GM12801 (cell line): ENCODE data around the gene NELFB.

Source experiments
- TF ChIP-seq, protein P1 (sequence below): IDR thresholded peaks from one replicate; pipeline ENCODE4 v1.5.1; 2011; ENCODE audit warnings: control low read depth; ENCODE audit not compliant: insufficient read length; ENCODE audit errors: extremely low read depth

Gene NELFB

DNA sequence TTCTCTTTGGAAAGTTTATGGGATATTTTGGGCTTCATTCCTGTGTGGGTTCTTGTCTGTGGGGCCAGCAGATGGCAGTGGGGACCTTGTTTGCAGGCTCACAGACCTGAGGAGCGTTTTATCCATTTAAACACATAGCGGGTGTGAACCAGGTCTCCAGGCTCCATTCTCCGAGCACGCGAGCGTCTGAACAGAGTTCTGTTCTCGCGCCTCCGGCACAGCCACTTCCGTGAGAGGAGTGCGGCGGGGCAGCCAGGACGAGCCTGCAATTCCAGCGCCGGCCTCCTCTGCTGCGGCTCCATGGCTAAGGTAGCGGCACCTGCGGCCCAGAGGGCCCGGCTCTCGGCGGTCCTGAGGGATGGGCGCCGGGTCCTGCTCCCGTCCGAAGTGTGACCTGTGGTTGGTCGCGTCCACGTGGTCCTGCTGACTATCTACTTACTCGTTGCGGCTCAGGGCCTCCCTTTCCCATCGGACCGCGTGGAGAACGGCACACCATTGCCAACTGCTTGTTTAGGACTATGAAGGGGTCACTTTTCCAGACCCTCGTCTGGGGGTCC is 39.6 kb downstream of the NELFB start:
- TF ChIP-seq, protein P1, sequence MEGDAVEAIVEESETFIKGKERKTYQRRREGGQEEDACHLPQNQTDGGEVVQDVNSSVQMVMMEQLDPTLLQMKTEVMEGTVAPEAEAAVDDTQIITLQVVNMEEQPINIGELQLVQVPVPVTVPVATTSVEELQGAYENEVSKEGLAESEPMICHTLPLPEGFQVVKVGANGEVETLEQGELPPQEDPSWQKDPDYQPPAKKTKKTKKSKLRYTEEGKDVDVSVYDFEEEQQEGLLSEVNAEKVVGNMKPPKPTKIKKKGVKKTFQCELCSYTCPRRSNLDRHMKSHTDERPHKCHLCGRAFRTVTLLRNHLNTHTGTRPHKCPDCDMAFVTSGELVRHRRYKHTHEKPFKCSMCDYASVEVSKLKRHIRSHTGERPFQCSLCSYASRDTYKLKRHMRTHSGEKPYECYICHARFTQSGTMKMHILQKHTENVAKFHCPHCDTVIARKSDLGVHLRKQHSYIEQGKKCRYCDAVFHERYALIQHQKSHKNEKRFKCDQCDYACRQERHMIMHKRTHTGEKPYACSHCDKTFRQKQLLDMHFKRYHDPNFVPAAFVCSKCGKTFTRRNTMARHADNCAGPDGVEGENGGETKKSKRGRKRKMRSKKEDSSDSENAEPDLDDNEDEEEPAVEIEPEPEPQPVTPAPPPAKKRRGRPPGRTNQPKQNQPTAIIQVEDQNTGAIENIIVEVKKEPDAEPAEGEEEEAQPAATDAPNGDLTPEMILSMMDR: no peak

DNA sequence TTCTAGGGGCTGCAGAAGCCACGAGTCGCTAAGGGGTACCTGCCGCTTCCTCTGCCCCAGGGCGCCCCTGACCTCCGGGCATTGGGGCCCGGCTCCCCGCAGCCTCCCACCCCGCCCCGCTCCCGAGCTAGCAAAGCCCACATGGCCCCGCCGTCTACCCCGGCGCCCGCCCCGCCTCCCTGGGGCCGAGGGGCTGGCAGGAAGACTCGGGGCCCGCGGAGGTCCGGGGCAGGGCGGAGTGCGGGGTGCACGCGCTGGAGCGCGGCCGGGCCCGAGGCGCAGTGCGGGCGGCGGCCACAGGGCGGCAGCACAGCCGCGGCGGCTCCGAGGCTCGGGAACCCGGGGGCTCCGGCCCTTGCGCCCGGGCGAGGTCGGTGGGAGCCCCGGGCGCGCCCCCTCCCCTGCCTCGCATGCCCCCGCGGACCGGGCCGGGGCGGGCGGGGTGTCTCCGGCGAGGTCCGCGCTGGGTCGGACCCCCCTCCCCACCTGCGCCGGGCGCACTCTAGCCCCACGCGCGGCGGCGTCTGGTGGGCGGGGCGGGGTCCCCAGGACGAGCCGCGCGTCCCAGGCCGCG is 40.2 kb downstream of the NELFB start:
- TF ChIP-seq, protein P1: no peak

DNA sequence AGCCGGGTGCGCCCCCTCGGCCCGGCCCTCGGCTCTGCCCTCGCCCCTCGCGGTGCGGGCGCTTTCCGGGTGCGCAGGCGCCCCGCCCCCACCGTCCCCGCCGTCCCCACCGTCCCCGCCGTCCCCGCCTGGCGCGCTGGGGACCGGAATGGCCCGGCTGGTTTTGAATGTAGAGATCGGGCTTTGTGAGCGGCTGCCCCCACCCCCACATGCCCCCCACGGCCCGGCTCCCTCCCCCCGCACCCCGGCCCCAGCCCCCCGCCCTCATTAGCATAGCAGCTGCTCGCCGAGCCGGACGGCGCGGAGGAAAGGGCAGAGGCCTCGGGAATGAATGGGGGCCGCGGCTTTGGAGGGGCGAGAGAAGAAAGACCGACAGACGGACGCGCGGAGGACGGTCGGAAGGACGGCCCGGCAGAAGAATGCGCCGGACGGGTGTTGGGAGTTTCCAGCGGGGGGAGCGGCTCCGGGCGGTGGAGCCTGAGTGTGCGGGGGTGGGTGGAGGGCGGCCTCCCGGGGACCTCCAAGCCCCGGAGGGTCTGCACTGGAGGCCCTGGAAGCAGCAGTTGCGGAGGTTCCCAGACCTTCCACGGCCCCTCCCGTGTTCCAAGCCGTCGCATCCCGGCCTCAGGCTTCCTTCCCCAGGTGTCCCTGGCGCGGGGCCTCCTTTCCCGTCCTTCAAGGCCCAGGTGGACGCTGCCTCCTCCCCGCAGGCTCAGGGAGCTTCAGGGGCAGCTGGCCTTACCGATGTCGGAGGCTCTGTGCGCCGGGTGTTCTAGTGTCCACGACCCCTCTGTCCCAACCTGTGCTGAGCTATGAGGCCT is 40.9 kb downstream of the NELFB start:
- TF ChIP-seq, protein P1: no peak

DNA sequence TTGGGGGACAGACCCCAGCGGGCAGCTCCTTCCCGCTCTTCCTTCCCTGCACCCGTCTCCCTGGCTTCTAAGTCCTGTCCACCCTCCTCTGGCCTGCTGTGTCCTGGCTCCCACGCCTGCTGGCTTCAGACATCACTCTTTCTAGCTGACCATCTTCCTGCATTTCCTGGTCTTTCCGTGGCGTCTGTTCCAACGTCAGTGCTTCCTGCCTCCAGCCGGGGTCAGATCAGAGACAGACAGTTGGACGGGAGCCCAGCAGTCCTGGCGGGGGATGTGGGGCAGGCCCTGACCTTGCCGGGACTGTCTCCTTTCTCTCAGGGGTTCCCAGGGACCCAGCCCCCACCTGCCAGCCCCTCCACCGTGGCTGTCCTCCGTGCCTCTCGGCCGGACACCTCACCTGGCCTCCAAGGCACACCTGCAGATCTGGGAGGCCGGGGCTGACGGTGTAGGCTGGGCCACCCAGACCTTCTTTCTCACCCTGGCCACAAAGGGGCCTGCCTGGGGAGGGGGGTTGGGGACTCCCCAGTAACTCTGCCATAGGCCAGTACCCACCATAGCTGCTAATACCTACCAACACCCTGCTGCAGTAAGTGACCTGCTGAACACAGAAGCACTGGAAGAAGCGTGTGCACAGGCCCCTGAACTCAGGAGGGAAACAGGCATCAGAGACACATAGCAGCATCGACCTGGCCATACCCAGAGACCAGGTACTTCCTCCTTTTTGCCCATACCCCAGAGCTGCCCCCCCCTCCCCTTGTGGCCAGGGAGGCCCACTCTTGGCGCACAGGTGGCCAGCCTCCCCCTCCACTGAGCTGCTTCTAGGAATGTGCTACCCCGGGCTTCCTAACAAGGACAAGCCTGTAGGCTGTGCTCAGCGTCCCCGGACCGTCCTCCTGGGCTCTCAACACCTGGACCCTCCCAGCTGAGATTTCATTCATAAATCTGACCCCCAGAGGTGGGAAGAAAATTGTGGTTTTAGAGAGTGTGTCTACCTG is 41.8 kb downstream of the NELFB start:
- TF ChIP-seq, protein P1: no peak

DNA sequence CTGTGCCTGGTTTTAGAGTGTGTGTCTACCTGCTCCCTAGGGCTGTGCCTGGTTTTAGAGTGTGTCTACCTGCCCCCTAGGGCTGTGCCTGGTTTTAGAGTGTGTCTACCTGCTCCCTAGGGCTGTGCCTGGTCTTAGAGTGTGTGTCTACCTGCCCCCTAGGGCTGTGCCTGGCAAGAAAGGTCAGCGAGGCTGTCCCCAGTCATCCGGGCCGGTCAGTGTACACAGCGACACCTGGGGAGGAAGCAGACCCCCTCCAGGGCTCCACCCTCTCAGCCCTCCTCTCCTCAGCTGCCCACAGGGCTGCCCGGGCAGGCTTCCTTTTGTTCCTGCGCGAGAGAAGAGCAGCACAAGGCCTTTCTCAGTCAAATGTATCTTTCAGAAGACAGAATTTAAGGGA is 42.8 kb downstream of the NELFB start:
- TF ChIP-seq, protein P1: no peak

DNA sequence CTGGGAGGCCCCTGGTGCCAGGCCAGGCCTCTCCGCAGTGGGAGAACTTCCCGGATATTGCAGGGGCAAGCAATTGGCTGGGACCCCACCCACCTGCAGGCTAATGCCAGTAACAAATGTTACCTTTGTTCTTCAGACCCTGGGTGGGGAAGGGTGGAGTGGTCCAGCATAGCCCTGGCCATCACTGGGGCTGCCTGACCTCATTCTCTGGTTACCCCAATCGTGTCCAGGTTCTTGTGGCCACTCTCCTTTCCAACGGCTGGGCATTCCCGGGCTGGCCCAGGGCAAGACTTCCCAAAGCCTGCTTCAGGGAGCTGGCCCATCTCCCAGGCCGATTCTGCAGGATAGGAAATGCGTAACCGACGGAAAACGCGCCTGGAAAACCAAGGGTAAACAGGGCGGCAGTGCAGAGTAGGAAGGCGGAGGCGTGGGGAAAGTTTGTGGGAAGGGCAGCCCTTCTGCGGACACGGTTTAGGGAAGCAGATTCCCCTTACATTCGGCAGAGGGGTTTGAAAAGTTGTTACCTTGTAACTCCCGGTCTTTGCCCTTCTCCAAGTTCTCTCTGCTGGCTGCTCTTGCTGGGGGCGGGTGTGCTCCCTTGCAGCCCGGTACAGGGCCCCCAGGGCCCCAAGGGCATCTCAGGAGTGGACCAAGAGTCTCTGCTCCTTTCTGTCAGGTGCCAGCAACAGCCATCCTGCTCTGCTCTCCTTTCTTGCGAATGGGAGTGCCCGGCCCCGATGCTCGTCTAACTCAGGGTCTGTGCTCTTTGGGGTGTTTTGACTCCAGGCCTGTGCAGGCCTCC is 43.5 kb downstream of the NELFB start:
- TF ChIP-seq, protein P1: no peak
